ENCODE data around the gene ITPR1.

GRCh38 chr3:4721511-4721911 lies 228.4 kb downstream of the ITPR1 start:
- no peak for TF ChIP-seq CTCF (IDR thresholded peaks at IDR 0.05)
- no peak for TF ChIP-seq POLR2A (IDR thresholded peaks at IDR 0.05)

Measured in heart left ventricle (tissue), 13 donors.